GF-D8 (cell line): ENCODE results near the gene STEAP1.
"Not testable (repeated sequence)": the region's sequence is repeated elsewhere in the genome, so short reads cannot be mapped to it uniquely, and the experiment has no call there.

Experiments used
- DNase-seq: peaks from one replicate; lab custom pipeline; 2025; lab: John Stamatoyannopoulos, UW

The STEAP1 gene

GRCh38 chr7:90173127-90173844 is 19.0 kb downstream of the STEAP1 start:
- no peak for DNase-seq

- DNase-seq, result no peak
These were observed 21.4 kb downstream of the STEAP1 start for GRCh38 chr7:90175667-90176066.

- no peak for DNase-seq
These were observed 21.9 kb downstream of the STEAP1 start for GRCh38 chr7:90176195-90176594.

- DNase-seq, result no peak
These were observed 23.9 kb downstream of the STEAP1 start for GRCh38 chr7:90178166-90178565.

- no peak for DNase-seq
These were observed 24.5 kb downstream of the STEAP1 start for GRCh38 chr7:90178679-90179278.

GRCh38 chr7:90180011-90180585 is 25.8 kb downstream of the STEAP1 start:
- DNase-seq, result no peak

GRCh38 chr7:90180649-90181048 is 26.4 kb downstream of the STEAP1 start:
- DNase-seq, result no peak

GRCh38 chr7:90181485-90181884 is 27.2 kb downstream of the STEAP1 start:
- DNase-seq, result no peak

GRCh38 chr7:90186290-90186689 is 32.0 kb downstream of the STEAP1 start:
- DNase-seq, result not testable (repeated sequence)

GRCh38 chr7:90187507-90188050 is 33.3 kb downstream of the STEAP1 start:
- DNase-seq, result no peak

GRCh38 chr7:90188281-90188680 is 34.0 kb downstream of the STEAP1 start:
- DNase-seq, result no peak

GRCh38 chr7:90190995-90191394 is 36.7 kb downstream of the STEAP1 start:
- DNase-seq, result no peak

GRCh38 chr7:90191648-90192047 is 37.4 kb downstream of the STEAP1 start:
- DNase-seq, result no peak

- no peak for DNase-seq
These were observed 38.8 kb downstream of the STEAP1 start for GRCh38 chr7:90192876-90193750.

GRCh38 chr7:90194911-90195809 is 40.9 kb downstream of the STEAP1 start:
- DNase-seq, result no peak

- DNase-seq, result no peak
These were observed 47.4 kb downstream of the STEAP1 start for GRCh38 chr7:90201500-90202195.

GRCh38 chr7:90207956-90208355 is 53.7 kb downstream of the STEAP1 start:
- DNase-seq, result no peak

- no peak for DNase-seq
These were observed 55.5 kb downstream of the STEAP1 start for GRCh38 chr7:90209776-90210175.

- no peak for DNase-seq
These were observed 56.2 kb downstream of the STEAP1 start for GRCh38 chr7:90210475-90210874.

- no peak for DNase-seq
These were observed 56.7 kb downstream of the STEAP1 start for GRCh38 chr7:90210981-90211380.
